HG02981 (cell line): ENCODE data around the gene GNG4.
A peak's percentile ranks its signal among the peaks of the same experiment; 100 is the strongest.
"Not testable (repeated sequence)": the region's sequence is repeated elsewhere in the genome, so short reads cannot be mapped to it uniquely, and the experiment has no call there.

Experiments
- ATAC-seq: cut with Tn5 transposase; IDR thresholded peaks from one replicate; pipeline ENCODE4 v1.9.1; 2021; ENCODE audit warnings: mild to moderate bottlenecking, moderate library complexity; ENCODE audit not compliant: unreplicated experiment

GNG4 gene

GRCh38 chr1:235650341-235651169 lies 971 bp upstream of the GNG4 start:
- no peak for ATAC-seq

GRCh38 chr1:235648954-235649367 lies 623 bp downstream of the GNG4 start:
- no peak for ATAC-seq

GRCh38 chr1:235648407-235648907 lies 1.1 kb downstream of the GNG4 start:
- no peak for ATAC-seq

- ATAC-seq, result not testable (repeated sequence)
These were observed 2.0 kb downstream of the GNG4 start for GRCh38 chr1:235647537-235647936.

GRCh38 chr1:235646463-235646862 lies 3.1 kb downstream of the GNG4 start:
- ATAC-seq, result no peak

GRCh38 chr1:235644693-235645305 lies 4.8 kb downstream of the GNG4 start:
- no peak for ATAC-seq

GRCh38 chr1:235643837-235644692 lies 5.5 kb downstream of the GNG4 start:
- no peak for ATAC-seq

GRCh38 chr1:235642943-235643371 lies 6.6 kb downstream of the GNG4 start:
- no peak for ATAC-seq

- ATAC-seq, result peak; percentile 65
These were observed 7.3 kb downstream of the GNG4 start for GRCh38 chr1:235642011-235642942.

GRCh38 chr1:235640580-235640979 lies 9.0 kb downstream of the GNG4 start:
- ATAC-seq, result no peak

GRCh38 chr1:235639226-235640205 lies 10.1 kb downstream of the GNG4 start:
- ATAC-seq, result no peak

GRCh38 chr1:235638612-235639011 lies 11.0 kb downstream of the GNG4 start:
- not testable (repeated sequence) for ATAC-seq

- ATAC-seq, result no peak
These were observed 11.6 kb downstream of the GNG4 start for GRCh38 chr1:235637756-235638534.

- no peak for ATAC-seq
These were observed 13.5 kb downstream of the GNG4 start for GRCh38 chr1:235635938-235636662.

GRCh38 chr1:235632506-235633401 lies 16.8 kb downstream of the GNG4 start:
- ATAC-seq, result no peak

GRCh38 chr1:235631816-235632215 lies 17.8 kb downstream of the GNG4 start:
- ATAC-seq, result no peak
